HG03039 (cell line): Measurements from ENCODE around the gene IL5.

Experiments
- ATAC-seq: cut with Tn5 transposase; IDR thresholded peaks from one replicate; pipeline ENCODE4 v1.9.1; 2021; ENCODE audit warnings: mild to moderate bottlenecking, moderate library complexity; ENCODE audit not compliant: unreplicated experiment

The IL5 gene

DNA sequence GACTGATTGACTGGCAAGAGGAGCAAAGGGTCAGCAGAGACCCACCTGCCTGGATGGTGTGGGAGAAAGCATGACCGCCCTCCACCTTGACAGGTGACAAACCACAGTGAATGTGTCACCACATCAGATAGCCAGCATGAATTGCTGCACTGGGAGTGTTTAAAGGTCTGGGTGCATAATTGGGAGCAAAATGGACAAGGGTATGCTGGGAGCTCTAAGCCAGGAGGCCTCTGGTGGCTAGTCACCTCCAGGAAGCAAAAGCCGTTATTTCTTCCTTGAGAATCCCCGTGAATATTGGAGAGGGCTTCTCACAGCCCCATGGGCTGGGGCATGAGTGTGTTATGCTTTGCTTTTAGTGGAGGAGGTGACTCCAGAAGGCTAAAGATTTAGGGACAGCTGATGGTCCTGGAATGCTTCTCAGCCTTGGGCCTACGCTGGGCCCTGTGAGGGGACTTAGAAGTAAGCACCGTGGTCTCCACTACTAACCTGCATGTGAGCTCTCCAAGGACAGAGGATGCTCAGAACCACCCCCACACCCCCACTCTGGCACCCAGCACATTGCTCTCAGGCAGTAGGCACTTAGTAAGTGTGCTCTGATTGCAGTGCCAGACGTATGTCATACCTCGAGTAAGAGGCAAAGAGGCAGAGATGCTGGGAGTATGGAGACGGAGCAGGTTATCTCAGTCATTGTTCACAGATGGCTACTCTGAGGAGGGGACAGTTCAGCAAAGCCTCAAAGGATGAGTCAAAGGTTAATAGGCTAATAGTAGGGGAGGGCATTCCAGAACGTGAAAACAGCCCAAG, 43.7 kb downstream of the IL5 start:
- no peak for ATAC-seq

DNA sequence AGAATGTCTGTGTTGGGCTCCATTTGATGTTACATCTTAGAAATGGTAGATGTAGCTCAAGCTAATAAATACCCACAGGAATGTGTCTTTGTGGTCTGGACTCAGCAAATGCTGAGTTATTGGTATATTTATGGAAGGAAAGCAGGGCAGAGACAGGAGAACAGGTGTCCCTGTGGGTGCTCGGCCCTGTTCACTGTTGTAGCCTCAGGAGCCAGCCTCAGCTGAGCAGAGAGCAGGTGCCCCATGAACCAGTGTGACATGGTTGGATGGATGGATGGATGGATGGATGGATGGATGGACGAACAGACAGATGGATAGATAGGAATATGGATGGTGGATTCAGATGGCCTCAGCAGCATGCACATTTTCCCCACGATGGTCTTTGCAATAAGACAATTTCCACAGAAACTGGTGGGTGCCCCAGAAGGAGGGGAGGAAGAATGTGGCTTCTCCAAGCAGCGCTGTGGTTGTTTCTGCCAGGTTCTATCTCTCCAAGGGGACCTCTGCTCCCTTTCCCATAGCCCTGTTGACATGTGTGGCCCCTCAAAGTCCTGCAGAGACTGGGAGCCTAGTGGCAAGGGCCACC, 44.5 kb downstream of the IL5 start:
- ATAC-seq: no peak

DNA sequence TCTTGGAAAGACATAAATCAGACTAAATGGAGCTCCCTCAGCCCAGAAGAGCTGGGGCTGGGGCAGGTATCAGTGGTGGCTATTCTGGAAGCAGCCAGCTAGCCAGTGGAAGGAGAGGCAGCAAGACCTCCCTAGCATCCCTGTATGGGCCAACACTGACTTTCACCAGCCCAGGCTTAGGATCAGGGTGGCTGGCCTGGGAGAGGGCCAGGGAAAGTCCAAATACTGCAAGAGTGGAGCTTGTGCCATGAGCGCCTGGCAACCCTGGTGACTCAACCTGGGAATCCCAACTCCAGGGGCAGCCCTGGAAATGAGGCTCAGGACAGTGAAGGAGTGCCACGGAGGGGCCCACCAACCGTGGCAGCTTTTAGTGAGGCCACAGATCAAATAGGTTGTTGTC, 45.2 kb downstream of the IL5 start:
- ATAC-seq: no peak

DNA sequence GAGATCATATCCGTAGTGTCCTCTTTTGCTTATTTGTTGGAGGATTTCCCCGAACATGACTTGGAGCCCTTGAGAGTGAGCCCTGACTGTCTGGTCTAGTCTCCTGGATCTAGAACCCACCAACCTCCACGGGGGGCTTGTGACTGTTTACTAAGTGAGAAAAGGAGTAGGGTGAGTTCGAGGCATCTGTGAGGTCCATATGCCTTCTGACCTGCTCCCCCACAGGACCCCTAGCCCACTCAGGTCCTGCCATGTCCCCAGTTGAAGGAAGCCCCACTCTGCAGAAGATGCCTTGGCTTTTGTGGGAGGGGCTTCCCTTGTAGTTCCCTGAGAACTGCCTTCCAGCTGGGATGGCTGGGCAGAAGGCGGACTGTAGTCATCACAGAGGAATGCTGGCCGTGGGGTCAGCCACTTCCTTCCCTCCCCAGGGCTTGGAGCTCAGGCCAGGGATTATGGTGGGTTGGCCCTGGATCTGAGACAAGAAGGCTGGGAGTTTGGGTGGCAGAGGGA, 45.8 kb downstream of the IL5 start:
- ATAC-seq: no peak

DNA sequence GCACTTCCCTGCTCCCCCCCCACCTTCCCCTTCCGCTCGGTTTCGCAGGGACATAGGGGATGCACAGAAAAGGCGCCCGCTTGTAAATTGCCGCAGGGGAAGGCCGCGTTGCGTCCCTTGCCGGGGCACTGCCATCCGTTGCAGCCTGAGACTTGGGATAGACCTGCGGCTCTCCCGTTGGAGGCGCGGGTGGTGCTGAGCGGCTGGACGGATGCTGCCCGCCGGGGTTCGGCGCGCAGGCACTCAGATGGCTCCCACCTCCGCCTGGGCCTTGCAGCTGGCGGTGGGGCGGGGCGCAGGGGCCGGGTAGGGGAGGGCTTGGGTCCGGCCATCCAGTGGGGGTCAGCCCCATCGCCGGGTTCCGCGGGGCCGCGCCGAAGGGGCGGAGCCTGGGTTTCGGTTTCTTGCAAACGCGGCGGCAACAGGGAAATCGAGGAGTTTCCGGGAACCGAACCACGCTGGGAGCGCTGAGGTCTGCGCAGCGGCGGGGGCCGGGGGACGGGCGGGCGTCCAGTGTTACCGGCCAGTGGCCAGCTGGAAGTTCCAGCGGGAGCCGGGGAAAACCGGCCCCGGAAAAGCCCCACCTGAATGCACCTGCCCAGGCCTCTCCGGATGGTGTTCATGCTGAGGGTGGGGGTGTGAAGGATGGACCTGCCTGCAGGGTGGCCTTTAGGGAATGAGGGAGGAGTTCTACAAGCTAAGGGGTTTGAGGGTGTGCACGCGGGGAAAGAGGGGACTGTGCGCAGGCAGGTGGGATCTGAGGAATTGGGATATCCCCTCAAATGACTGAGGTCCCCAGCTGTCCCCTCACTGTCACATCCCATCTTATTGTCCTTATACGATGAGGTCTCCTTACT, 46.5 kb downstream of the IL5 start:
- ATAC-seq: peak; percentile 36

DNA sequence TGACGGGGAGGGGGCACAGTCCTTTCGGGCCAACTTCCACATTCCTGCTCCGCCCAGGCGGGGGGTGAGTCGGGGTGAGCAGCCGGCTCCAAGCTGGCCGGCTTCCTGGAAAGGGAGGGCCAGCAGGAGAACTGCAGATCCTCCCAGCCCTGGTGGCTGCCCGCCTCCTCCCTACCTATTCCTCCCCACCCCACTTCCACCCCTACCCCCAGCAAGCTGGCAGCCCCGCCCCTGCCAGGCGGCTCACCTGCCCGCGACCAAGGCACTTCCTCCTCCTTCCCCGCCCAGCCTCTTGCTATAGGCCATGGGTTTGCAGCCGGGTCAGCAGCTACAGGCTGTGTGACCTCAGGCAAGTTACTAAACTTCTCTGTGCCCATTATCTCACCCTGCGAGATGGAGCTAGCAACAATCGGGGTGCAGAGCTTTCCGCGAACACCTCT, 47.1 kb downstream of the IL5 start:
- peak; percentile 33 for ATAC-seq

DNA sequence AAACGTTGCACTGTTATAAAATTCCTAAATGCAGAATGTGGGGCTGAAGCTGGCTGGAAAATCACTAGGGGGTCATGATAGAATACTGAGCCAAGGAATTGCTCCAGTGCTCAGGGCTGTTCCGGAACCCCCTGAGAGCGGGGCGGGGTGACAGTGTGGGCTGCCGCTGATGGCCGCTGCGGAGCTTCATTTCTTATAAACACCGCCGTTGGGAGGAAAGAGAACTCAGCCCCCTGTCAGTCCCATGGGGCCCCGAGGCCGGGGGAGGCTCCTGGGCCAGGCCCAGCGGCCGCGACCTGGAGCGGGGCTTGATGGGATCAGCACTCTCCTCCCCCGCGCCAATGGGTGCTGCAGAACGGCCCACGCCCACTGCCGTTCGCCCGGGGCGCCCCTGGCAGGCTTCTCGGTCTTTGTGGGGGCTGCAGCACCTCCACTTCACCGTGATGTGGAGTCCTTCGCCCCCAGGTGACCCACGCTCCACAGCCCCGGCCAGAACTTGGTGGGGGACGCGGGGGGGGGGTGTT, 47.6 kb downstream of the IL5 start:
- ATAC-seq: peak; percentile 30

DNA sequence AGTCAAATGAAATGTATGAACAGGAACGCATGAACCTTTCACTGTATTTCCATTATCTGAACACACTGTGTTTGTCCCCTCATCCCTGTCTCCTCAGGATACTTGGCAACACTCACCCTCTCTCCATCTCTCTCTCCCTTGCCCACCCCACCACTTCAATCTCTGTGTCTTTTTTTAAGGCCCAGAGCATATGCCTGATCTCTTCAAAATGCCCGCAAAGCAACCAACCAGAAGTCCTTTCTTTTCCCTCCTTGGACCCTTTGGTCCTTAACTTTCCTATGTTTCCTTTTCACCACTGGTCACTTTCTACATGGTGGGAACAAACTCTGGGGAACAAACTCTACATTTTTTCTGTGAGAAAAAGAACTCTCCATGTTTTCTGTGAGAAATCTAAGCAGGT, 49.5 kb downstream of the IL5 start:
- no peak for ATAC-seq

DNA sequence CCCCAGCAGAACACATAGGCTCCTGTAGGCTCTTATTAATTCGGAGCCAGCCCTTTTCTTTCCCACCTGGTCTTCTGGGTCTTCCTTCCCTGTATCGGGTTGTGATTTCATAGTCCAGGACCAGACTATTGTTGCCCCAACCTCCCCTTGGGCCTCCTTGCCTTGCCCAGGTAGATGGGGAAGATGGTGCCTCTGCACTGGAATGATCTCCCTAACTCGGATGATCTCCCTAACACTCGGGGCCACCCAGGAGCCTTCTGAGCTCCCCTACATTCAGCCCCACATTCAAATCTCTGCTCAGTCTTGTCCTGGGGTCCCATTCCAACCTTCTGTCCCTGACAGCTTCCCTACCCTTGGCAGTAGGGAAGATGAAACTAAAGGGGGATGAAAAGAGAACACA, 50.1 kb downstream of the IL5 start:
- no peak for ATAC-seq

DNA sequence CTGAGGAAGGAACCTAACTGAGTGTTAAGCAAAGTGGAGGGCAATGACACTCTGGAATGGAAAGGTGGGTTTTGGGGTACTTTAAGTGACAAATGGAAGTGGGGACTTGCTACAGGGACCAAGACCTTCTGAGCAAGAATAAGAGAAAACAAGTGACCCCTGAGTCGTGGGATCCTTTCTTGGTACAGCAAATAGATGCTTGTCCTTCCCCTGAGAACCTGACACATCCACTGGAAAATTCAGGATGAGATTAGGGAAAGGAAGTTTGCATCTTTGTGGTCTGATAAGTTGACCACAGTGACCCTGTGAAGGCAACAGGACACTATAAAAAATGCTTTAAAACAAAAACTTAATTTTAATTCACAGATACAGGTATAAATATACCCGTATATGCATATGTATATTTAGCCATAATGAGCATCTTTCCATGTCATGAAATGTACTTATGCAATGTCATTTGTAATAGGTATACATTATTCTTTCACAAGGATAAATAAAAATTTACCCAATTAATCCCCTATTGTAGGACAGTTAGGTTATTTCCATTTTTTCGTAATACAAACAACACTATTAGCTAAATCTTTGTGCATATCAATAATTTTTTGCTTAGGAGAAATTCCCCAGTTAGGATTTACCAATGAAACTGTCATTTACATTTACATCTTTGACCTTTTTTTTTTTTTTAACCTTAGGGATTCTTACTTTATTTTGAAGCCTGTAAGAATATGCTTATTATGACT, 50.8 kb downstream of the IL5 start:
- no peak for ATAC-seq
